A673 (cell line): ENCODE measurements around the gene RGL3.

Experiments
- CTCF ChIP-seq: fragments of 300-800, 200-600 bp; sonication (generic); conservative IDR thresholded peaks from 2 replicates; pipeline ENCODE4 v1.5.1; 2017; ENCODE audit warnings: low read depth, mild to moderate bottlenecking, antibody characterized with exemption, low read length, moderate library complexity, mixed read lengths
- EZH2 ChIP-seq: fragments of 200-600 bp; sonication (generic); IDR thresholded peaks from 2 replicates; pipeline ENCODE4 v1.6.1; 2017; ENCODE audit warnings: borderline replicate concordance, low read depth, mild to moderate bottlenecking, mixed read lengths, antibody characterized with exemption, low read length; ENCODE audit not compliant: poor library complexity, severe bottlenecking

- TF ChIP-seq CTCF (no peak), EZH2 (no peak)
These were observed 42.3 kb upstream of the RGL3 start for GRCh38 chr19:11461453-11461852.
